SIG-M5 treated with dmso at 0.1 percent for 504 hours (cell line): ENCODE measurements around the gene PDXK.
A peak's percentile ranks its signal among the peaks of the same experiment; 100 is the strongest.

Experiments used
- DNase-seq: peaks from one replicate; lab custom pipeline; 2025; ENCODE audit not compliant: unreplicated experiment; lab: John Stamatoyannopoulos, UW

Gene PDXK

GRCh38 chr21:43801006-43801783, 82.3 kb downstream of the PDXK start:
- no peak for DNase-seq

- DNase-seq = no peak
Observed at GRCh38 chr21:43802713-43803313, 83.9 kb downstream of the PDXK start.

GRCh38 chr21:43803558-43804300, 84.8 kb downstream of the PDXK start:
- DNase-seq = no peak

GRCh38 chr21:43805275-43805800, 86.4 kb downstream of the PDXK start:
- DNase-seq = peak; percentile 83

GRCh38 chr21:43806017-43806710, 87.2 kb downstream of the PDXK start:
- DNase-seq = no peak

GRCh38 chr21:43808367-43808766, 89.4 kb downstream of the PDXK start:
- DNase-seq = no peak

- no peak for DNase-seq
Observed at GRCh38 chr21:43808832-43809251, 89.9 kb downstream of the PDXK start.

- DNase-seq = no peak
Observed at GRCh38 chr21:43809346-43809799, 90.4 kb downstream of the PDXK start.

GRCh38 chr21:43809853-43810504, 91.0 kb downstream of the PDXK start:
- DNase-seq = no peak

- peak; percentile 82 for DNase-seq
Observed at GRCh38 chr21:43810505-43811261, 91.8 kb downstream of the PDXK start.

- DNase-seq = no peak
Observed at GRCh38 chr21:43811262-43812105, 92.6 kb downstream of the PDXK start.
